Transverse colon (tissue), 4 donors: ENCODE results near the gene TAOK3.

Experiments used
- CTCF ChIP-seq, 5 experiments: fragments of 200-600 bp in 3 of 5; fragments of 450-650 bp in 2 of 5; sonication (generic) in 3 of 5; IDR thresholded peaks; 1 replicate in 2 of 5; 2 replicates in 3 of 5; pipeline ENCODE4 v1.5.1; 2016 to 2017; ENCODE audit warnings: antibody characterized with exemption in 5 of 5, inconsistent platforms in 3 of 5, mild to moderate bottlenecking in 2 of 5, moderate library complexity in 1 of 5
- POLR2AphosphoS5 ChIP-seq, 3 donors: sonication (generic); formaldehyde crosslinking; IDR thresholded peaks; one replicate each; pipeline ENCODE4 v1.6.1; 2016; ENCODE audit warnings: antibody characterized with exemption in 3 of 3

GRCh38 chr12:118317729-118318128 lies 55.0 kb downstream of the TAOK3 start:
- no peak for TF ChIP-seq CTCF (IDR thresholded peaks at IDR 0.05)
- TF ChIP-seq POLR2AphosphoS5 (IDR thresholded peaks at IDR 0.05) = no peak
